H1 (cell line): ENCODE data around the gene BRD8. TPM values are rescaled to one million over a fixed set of nuclear protein-coding genes. Genes with fewer than 3 reads are reported as not detected.

ENCODE experiments used
- ASH2L ChIP-seq: fragments of 200-600, 300-600 bp; sonication (generic); IDR thresholded peaks from one replicate; pipeline ENCODE4 v1.7.1; 2017; ENCODE audit warnings: low read length
- BACH1 ChIP-seq: IDR thresholded peaks from 2 replicates; pipeline ENCODE4 v1.6.1; 2012; ENCODE audit warnings: low read length, improper control_type of control experiment
- CBX5 ChIP-seq: fragments of 300-800, 300-1000 bp; sonication (generic); IDR thresholded peaks from 2 replicates; pipeline ENCODE4 v1.7.1; 2016; ENCODE audit warnings: antibody characterized with exemption, low read length, low read depth
- CBX8 ChIP-seq: fragments of 300-800, 300-1000 bp; sonication (generic); IDR thresholded peaks from 2 replicates; pipeline ENCODE4 v1.7.1; 2016; ENCODE audit warnings: low read depth, low read length, borderline replicate concordance
- CEBPB ChIP-seq: IDR thresholded peaks from 2 replicates; pipeline ENCODE4 v1.6.1; 2012; ENCODE audit warnings: low read depth, low read length
- CHD1 ChIP-seq: IDR thresholded peaks from 2 replicates; pipeline ENCODE4 v1.6.1; 2012; ENCODE audit warnings: low read depth, low read length, improper control_type of control experiment
- CREB1 ChIP-seq: IDR thresholded peaks from 2 replicates; pipeline ENCODE4 v1.6.1; 2012; ENCODE audit warnings: inconsistent platforms
- EP300 ChIP-seq, 2 experiments: IDR thresholded peaks; 1 replicate in 1 of 2; 2 replicates in 1 of 2; pipeline ENCODE4 v1.6.1; 2011 to 2012; ENCODE audit warnings: low read depth in 2 of 2, low read length in 2 of 2, mild to moderate bottlenecking in 2 of 2, borderline replicate concordance in 1 of 2, inconsistent platforms in 1 of 2, moderate library complexity in 1 of 2
- FOSL1 ChIP-seq: IDR thresholded peaks from 2 replicates; pipeline ENCODE4 v1.6.1; 2011; ENCODE audit warnings: mild to moderate bottlenecking, low read depth, low read length, moderate library complexity; ENCODE audit not compliant: insufficient read depth
- GABPA ChIP-seq: IDR thresholded peaks from 2 replicates; pipeline ENCODE4 v1.6.1; 2011; ENCODE audit warnings: mild to moderate bottlenecking, low read length, moderate library complexity, borderline replicate concordance; ENCODE audit not compliant: insufficient read depth
- KDM4A ChIP-seq: IDR thresholded peaks from one replicate; pipeline ENCODE4 v1.7.1; 2012; ENCODE audit warnings: low read depth, mild to moderate bottlenecking, moderate library complexity, low read length, inconsistent platforms; ENCODE audit not compliant: severe bottlenecking
- PHF8 ChIP-seq: fragments of 200-600 bp; sonication (generic); conservative IDR thresholded peaks from 2 replicates; pipeline ENCODE4 v1.7.1; 2012; ENCODE audit warnings: low read depth, mild to moderate bottlenecking, inconsistent platforms, low read length, moderate library complexity
- RFX5 ChIP-seq: IDR thresholded peaks from 2 replicates; pipeline ENCODE4 v1.6.1; 2011; ENCODE audit warnings: low read depth, low read length, improper control_type of control experiment, borderline replicate concordance
- SAP30 ChIP-seq: fragments of 300-600 bp; sonication (generic); IDR thresholded peaks from 2 replicates; pipeline ENCODE4 v1.7.1; 2012; ENCODE audit warnings: low read length, moderate library complexity, mild to moderate bottlenecking, inconsistent platforms; ENCODE audit not compliant: insufficient read depth, insufficient replicate concordance
- SIN3A ChIP-seq, 2 experiments: IDR thresholded peaks in 1 of 2; conservative IDR thresholded peaks in 1 of 2; 2 replicates each; pipeline ENCODE4 v1.6.1; 2011 to 2012; ENCODE audit warnings: low read length in 2 of 2, improper control_type of control experiment in 1 of 2, low read depth in 1 of 2, mild to moderate bottlenecking in 1 of 2
- SIRT6 ChIP-seq: IDR thresholded peaks from one replicate; pipeline ENCODE4 v1.7.1; 2012; ENCODE audit warnings: low read length, inconsistent platforms
- SP1 ChIP-seq: IDR thresholded peaks from 2 replicates; pipeline ENCODE4 v1.6.1; 2011; ENCODE audit warnings: low read depth, low read length
- SP2 ChIP-seq: IDR thresholded peaks from 2 replicates; pipeline ENCODE4 v1.6.1; 2012; ENCODE audit warnings: mild to moderate bottlenecking, low read length, inconsistent platforms
- SP4 ChIP-seq: IDR thresholded peaks from 2 replicates; pipeline ENCODE4 v1.6.1; 2012; ENCODE audit warnings: low read length, inconsistent platforms
- SUZ12 ChIP-seq: fragments of 200-600 bp; sonication (generic); IDR thresholded peaks from 2 replicates; pipeline ENCODE4 v1.6.1; 2012; ENCODE audit warnings: mild to moderate bottlenecking, inconsistent platforms, low read length, moderate library complexity, mixed read lengths
- TAF7 ChIP-seq: optimal IDR thresholded peaks from 2 replicates; pipeline ENCODE3; 2011; ENCODE audit warnings: low read depth, mild to moderate bottlenecking, inconsistent platforms, low read length, moderate library complexity, borderline replicate concordance
- TBP ChIP-seq: IDR thresholded peaks from 2 replicates; pipeline ENCODE4 v1.6.1; 2011; ENCODE audit warnings: low read depth, low read length, improper control_type of control experiment
- USF2 ChIP-seq: IDR thresholded peaks from 2 replicates; pipeline ENCODE4 v1.6.1; 2011; ENCODE audit warnings: low read length, improper control_type of control experiment
- ZNF274 ChIP-seq: IDR thresholded peaks from 2 replicates; pipeline ENCODE4 v1.7.0; 2012; ENCODE audit warnings: low read length, borderline replicate concordance; ENCODE audit errors: extremely low read depth
- polyA plus RNA-seq, 7 experiments: library from polyadenylated mRNA; depleted of rRNA in 3 of 7; stranded (reverse) in 5 of 7; unstranded in 2 of 7; fragments of >200 nt in 5 of 7; fragments of 200-250 nt in 2 of 7; gene quantifications; 1 replicate in 5 of 7; 2 replicates in 1 of 7; 4 replicates in 1 of 7; pipeline versions ENCODE4 v1.2.1 to v1.2.3, GENCODE V29; 2011 to 2013; ENCODE audit warnings: missing spikeins in 2 of 7, mixed read lengths in 2 of 7
- total RNA-seq: library from RNA; stranded (reverse); fragmentation: NEBNext Ultra II Directional; extraction: Animal tissue kit (Norgen Biotek cat#: 25700); gene quantifications from 2 replicates; pipeline ENCODE4 v1.2.1, GENCODE V29; 2021

BRD8 gene
- total and polyA plus RNA-seq, 2 of the 8 experiments (the other 6 are each of a cell fraction or from before 2014, with no cell fraction given) = 37.8 to 75.8 TPM

DNA sequence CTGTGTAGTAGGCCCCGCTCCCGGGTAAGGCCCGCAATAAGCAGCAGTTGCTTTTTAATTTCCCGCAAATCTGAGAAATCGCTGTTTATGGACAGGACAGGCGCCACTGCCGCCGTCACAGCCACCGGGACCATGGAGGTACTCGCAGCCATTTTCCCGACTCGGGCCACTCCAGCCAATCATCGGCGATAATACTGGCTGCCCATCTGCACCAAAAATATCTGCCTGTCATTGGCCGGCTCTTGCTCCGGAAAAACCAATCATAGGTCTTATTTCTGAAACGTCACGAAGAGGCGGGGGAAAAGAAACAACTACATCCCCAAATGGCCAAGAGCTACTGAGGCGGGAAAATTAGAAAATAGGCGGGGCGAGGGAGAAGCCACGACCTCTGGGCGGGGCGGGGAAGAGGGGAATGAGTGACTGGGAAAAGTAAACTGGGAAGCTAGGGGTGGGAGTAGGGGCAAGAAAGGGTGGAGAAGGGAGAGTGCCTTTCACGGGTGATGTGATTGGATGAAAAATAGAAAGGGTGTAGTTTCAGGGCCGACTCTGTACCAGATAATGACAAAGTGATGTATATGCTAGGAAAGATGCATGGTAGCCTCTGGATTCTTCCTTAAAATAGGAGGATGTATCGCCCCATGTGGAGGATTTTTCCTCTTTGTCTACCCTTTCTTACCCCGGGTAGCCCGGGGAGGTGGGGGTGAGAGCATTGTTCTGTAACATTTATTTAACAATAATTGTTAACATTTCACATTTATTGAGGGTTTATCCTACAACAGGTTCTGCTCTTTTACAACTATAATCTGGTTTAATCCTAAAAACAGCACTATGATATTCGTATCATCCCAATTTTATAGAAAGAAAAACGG, 35.0 kb upstream of the BRD8 start, which contains the start of gene CDC23 (continued):
- TF ChIP-seq CREB1 = peak; percentile 81
- no peak for TF ChIP-seq ZNF274
- TF ChIP-seq FOSL1 = no peak
- no peak for TF ChIP-seq SIN3A (conservative IDR thresholded peaks at IDR 0.05 in 1 of 2, IDR thresholded peaks at IDR 0.05 in 1 of 2; ENCODE audit: low read depth in 1 of 2, low read length in 2 of 2)
- no peak for TF ChIP-seq SIRT6
- peak; percentile 22; the same call in 1 of the 2 replicates for TF ChIP-seq SP2
- peak; percentile 39 for TF ChIP-seq KDM4A
- TF ChIP-seq USF2 = no peak
- TF ChIP-seq TAF7 = peak; percentile 60
- peak; percentile 38; the same call in 1 of the 2 replicates for TF ChIP-seq SP4
- TF ChIP-seq GABPA = no peak
- TF ChIP-seq PHF8 = peak; percentile 96
- TF ChIP-seq ASH2L = no peak
- no peak for TF ChIP-seq EP300 (IDR thresholded peaks at IDR 0.05; ENCODE audit: borderline replicate concordance in 1 of 2, low read depth in 2 of 2, low read length in 2 of 2)
- TF ChIP-seq RFX5 = no peak
- no peak for TF ChIP-seq SUZ12
- no peak for TF ChIP-seq SAP30
- no peak for TF ChIP-seq BACH1
- peak; percentile 94 for TF ChIP-seq SP1
- TF ChIP-seq CHD1 = no peak
- no peak for TF ChIP-seq CBX5
- peak; percentile 76 for TF ChIP-seq TBP
- no peak for TF ChIP-seq CEBPB
- TF ChIP-seq CBX8 = no peak
